Measurements from ENCODE around the gene SRSF3. TPM values are rescaled to one million over a fixed set of nuclear protein-coding genes. Genes with fewer than 3 reads are reported as not detected.
"Not testable (repeated sequence)": the region's sequence is repeated elsewhere in the genome, so short reads cannot be mapped to it uniquely, and the experiment has no call there.

Gene SRSF3
- total RNA-seq, 1 donor from 2014 or later, result 209 TPM

DNA sequence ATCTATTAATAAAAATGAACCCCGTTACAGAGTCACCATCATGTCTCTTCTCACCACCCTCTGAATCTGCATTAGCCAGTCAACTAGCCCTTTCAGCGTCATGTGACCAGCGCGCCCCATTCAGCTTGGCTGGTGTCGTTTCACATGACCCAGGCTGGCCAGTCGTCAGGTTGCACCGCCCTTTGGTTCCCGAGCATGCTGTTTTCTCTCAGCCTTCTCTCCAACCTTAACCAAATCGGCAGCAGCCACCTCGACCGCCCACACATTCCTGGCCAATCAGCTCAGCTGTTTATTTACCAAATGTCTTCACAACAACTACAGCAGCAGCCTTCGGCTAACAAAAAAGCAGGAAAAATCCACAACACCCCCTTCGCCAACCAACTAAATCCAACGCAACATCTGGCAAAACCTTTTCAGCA lies 5.6 kb downstream of the SRSF3 start:
- peaks cover 77% of the 10 kb centered on the region for H3K4me1 Mint-ChIP-seq (ENCODE audit: unreplicated experiment)
- H3K4me3 Mint-ChIP-seq (ENCODE audit: unreplicated experiment), result peak overlapping the region; percentile 96
- DNase-seq (ENCODE audit: extremely low spot score, unreplicated experiment), result no peak
- peaks cover 88% of the 10 kb centered on the region for H3K36me3 Mint-ChIP-seq (ENCODE audit: unreplicated experiment)
- H3K9me3 Mint-ChIP-seq (ENCODE audit: unreplicated experiment), result no peaks in the 10 kb centered on the region
- H3K27me3 Mint-ChIP-seq (ENCODE audit: unreplicated experiment), result no peaks in the 10 kb centered on the region
- TF ChIP-seq, protein P1, sequence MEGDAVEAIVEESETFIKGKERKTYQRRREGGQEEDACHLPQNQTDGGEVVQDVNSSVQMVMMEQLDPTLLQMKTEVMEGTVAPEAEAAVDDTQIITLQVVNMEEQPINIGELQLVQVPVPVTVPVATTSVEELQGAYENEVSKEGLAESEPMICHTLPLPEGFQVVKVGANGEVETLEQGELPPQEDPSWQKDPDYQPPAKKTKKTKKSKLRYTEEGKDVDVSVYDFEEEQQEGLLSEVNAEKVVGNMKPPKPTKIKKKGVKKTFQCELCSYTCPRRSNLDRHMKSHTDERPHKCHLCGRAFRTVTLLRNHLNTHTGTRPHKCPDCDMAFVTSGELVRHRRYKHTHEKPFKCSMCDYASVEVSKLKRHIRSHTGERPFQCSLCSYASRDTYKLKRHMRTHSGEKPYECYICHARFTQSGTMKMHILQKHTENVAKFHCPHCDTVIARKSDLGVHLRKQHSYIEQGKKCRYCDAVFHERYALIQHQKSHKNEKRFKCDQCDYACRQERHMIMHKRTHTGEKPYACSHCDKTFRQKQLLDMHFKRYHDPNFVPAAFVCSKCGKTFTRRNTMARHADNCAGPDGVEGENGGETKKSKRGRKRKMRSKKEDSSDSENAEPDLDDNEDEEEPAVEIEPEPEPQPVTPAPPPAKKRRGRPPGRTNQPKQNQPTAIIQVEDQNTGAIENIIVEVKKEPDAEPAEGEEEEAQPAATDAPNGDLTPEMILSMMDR (IDR thresholded peaks at IDR 0.05), result no peak
- peak overlapping the region; percentile 47 for H3K27ac Mint-ChIP-seq (ENCODE audit: unreplicated experiment)

DNA sequence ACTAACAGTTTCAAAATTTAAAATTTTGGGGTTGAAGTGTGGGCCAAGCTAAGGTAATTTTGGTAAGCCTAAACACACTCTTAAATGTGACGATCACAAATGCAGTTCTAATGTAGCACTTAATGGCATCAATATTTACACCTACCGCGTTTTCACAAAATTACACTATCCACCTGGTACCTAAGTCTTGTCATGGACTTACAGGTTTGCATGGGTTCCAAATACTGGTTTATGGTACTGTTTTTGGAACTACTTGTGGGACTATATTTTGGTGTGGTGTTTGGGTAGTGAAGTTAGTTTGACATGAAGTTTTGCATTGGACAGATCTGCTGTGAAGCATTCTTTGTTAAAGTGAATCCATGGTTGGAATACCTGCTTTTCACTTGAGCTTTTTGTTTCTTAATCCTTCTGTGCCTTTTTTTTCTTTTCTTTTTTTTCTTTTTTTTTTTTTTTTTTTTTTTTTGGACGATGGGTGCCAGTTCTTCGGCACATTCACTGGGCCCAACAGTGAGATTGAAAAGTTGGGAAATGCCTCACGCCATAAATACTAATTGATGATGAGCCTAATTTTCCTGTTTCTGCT lies 6.5 kb downstream of the SRSF3 start:
- Mint-ChIP-seq H3K27me3 (ENCODE audit: unreplicated experiment) (no peaks in the 10 kb centered on the region), H3K4me1 (ENCODE audit: unreplicated experiment) (peaks cover 85% of the 10 kb centered on the region), H3K27ac (ENCODE audit: unreplicated experiment) (peak overlapping the region; percentile 52), H3K36me3 (ENCODE audit: unreplicated experiment) (peaks cover 88% of the 10 kb centered on the region), H3K9me3 (ENCODE audit: unreplicated experiment) (no peaks in the 10 kb centered on the region), H3K4me3 (ENCODE audit: unreplicated experiment) (peak overlapping the region; percentile 96)
- TF ChIP-seq, protein P1 (IDR thresholded peaks at IDR 0.05), result no peak
- DNase-seq (ENCODE audit: extremely low spot score, unreplicated experiment), result no peak

DNA sequence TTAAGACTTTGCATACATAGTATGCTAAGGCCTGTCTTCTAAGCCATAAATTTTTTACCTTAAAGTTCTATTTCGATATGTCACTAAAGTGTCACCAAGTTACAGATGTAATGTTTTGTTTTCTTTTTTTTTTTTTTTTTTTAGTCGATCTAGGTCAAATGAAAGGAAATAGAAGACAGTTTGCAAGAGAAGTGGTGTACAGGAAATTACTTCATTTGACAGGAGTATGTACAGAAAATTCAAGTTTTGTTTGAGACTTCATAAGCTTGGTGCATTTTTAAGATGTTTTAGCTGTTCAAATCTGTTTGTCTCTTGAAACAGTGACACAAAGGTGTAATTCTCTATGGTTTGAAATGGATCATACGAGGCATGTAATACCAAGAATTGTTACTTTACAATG lies 7.7 kb downstream of the SRSF3 start:
- Mint-ChIP-seq H3K36me3 (ENCODE audit: unreplicated experiment) (peaks cover 85% of the 10 kb centered on the region), H3K4me1 (ENCODE audit: unreplicated experiment) (peaks cover 91% of the 10 kb centered on the region), H3K27ac (ENCODE audit: unreplicated experiment) (peak overlapping the region; percentile 31)
- H3K4me3 Mint-ChIP-seq (ENCODE audit: unreplicated experiment); H3K27me3 Mint-ChIP-seq (ENCODE audit: unreplicated experiment); H3K9me3 Mint-ChIP-seq (ENCODE audit: unreplicated experiment); DNase-seq (ENCODE audit: extremely low spot score, unreplicated experiment): not testable (repeated sequence)

DNA sequence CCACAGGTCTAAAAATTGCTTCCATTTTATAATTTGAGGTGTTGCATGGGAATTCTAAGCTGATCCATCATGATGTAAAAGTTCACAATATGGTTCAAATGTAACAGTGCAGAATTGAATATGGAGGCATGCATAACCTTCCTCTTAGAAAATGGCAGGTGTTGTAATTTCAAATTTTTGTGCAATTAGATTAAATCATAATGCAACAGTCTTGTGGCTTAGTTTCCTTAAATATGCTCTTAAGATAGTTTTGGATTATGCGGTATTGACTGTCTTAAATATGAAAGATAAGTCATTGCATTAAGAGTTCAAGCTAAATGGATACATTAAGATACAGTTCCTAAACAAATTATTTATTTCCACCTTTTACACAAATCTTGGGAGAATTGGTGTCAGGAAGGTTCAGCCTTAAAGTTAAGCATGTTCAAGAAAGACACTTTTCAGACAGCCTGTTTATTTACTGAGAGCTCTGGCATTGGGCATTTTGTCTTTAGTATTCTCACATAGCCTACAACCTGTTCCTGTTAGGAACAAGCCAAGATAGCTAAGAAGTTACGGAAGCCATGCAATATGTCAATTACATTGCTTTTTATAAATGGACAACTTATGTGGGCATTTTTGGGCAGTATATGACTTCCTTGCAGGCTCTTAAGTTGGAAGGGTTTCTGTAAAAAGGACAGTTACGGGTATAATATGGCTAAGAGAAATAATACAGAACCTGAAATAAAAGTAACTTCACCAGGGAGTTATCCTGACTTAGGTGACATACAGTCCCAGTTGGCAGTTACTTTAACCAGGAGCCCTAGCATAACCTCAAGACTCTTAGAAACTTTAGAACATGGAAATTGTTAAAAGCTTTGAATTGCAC lies 9.3 kb downstream of the SRSF3 start:
- Mint-ChIP-seq H3K27ac (ENCODE audit: unreplicated experiment) (no peak overlapping the region), H3K4me1 (ENCODE audit: unreplicated experiment) (peaks cover 82% of the 10 kb centered on the region), H3K4me3 (ENCODE audit: unreplicated experiment) (no peak overlapping the region), H3K36me3 (ENCODE audit: unreplicated experiment) (peaks cover 84% of the 10 kb centered on the region), H3K27me3 (ENCODE audit: unreplicated experiment) (no peaks in the 10 kb centered on the region), H3K9me3 (ENCODE audit: unreplicated experiment) (no peaks in the 10 kb centered on the region)
- DNase-seq (ENCODE audit: extremely low spot score, unreplicated experiment), result no peak
- TF ChIP-seq, protein P1 (IDR thresholded peaks at IDR 0.05), result no peak

DNA sequence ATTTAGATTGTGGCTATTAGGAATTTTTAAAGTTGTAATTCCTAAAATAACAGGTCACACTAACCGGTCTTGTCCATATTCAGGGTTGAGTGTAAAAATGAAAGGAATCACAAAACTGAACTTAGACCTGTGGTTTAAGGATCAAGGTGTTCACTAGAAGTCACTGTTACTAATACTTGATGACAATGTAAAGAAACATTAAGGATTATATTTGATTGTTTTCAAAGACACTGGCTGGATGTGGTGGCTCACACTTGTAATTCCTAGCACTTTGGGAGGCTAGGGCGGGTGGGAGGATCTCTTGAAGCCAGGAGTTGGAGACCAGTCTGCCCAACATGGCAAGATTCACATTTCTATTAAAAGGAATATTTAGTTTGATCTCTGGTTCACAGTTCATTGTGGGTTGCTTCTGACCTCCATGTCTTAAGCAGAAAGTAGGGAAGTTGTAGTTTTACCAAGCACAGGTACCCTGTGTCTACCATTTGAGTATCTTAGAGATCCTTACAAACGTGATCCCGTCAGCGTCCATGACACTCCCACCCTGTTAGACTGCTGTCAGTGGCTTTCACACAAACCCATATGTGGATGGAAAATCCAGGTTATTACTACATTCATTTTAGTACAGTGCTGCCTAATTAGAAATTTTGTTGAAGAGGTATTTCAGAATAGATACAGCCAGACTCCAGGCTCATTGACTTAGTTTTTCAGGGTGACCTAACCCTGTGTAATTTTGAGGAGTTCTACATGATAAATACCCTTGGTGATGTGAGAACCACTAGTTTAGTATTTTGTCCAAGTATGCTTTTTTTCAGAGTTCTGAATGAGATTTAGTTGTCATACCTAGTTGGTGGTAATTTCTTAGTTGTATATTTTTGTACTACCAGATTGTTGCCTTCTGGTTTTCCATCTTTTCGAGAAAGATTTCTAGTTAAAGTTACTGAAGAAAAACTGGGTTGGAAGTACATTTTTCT lies 10.2 kb downstream of the SRSF3 start:
- Mint-ChIP-seq H3K36me3 (ENCODE audit: unreplicated experiment) (peaks cover 80% of the 10 kb centered on the region), H3K4me3 (ENCODE audit: unreplicated experiment) (no peak overlapping the region), H3K27ac (ENCODE audit: unreplicated experiment) (peak overlapping the region; percentile 76), H3K9me3 (ENCODE audit: unreplicated experiment) (no peaks in the 10 kb centered on the region), H3K4me1 (ENCODE audit: unreplicated experiment) (peaks cover 73% of the 10 kb centered on the region), H3K27me3 (ENCODE audit: unreplicated experiment) (no peaks in the 10 kb centered on the region)
- DNase-seq (ENCODE audit: extremely low spot score, unreplicated experiment), result no peak
- TF ChIP-seq, protein P1 (IDR thresholded peaks at IDR 0.05), result no peak

Measured in osteocyte (in vitro differentiated cells).